GM18858 (cell line): ENCODE results near the gene CFTR.
"Not testable (repeated sequence)": the region's sequence is repeated elsewhere in the genome, so short reads cannot be mapped to it uniquely, and the experiment has no call there.

Experiments used
- ATAC-seq: cut with Tn5 transposase; IDR thresholded peaks from one replicate; pipeline ENCODE4 v1.9.1; 2021; ENCODE audit not compliant: unreplicated experiment

The CFTR gene

GRCh38 chr7:117683430-117684175 lies 203.8 kb downstream of the CFTR start:
- ATAC-seq = no peak

GRCh38 chr7:117685795-117686194 lies 206.0 kb downstream of the CFTR start:
- no peak for ATAC-seq

GRCh38 chr7:117686311-117686935 lies 206.6 kb downstream of the CFTR start:
- ATAC-seq = no peak

GRCh38 chr7:117688126-117688525 lies 208.3 kb downstream of the CFTR start:
- no peak for ATAC-seq

- no peak for ATAC-seq
Observed at GRCh38 chr7:117689406-117689805, 209.6 kb downstream of the CFTR start.

GRCh38 chr7:117690147-117690546 lies 210.3 kb downstream of the CFTR start:
- no peak for ATAC-seq

- ATAC-seq = no peak
Observed at GRCh38 chr7:117692338-117692737, 212.5 kb downstream of the CFTR start.

GRCh38 chr7:117698018-117698417 lies 218.2 kb downstream of the CFTR start:
- ATAC-seq = no peak

- no peak for ATAC-seq
Observed at GRCh38 chr7:117704063-117704462, 224.2 kb downstream of the CFTR start.

- ATAC-seq = no peak
Observed at GRCh38 chr7:117705630-117706029, 225.8 kb downstream of the CFTR start.

GRCh38 chr7:117706210-117706609 lies 226.4 kb downstream of the CFTR start:
- no peak for ATAC-seq

GRCh38 chr7:117707080-117707479 lies 227.3 kb downstream of the CFTR start:
- no peak for ATAC-seq

- ATAC-seq = not testable (repeated sequence)
Observed at GRCh38 chr7:117708173-117708572, 228.3 kb downstream of the CFTR start.

- ATAC-seq = no peak
Observed at GRCh38 chr7:117711556-117711955, 231.7 kb downstream of the CFTR start.

GRCh38 chr7:117715784-117716445 lies 236.1 kb downstream of the CFTR start:
- ATAC-seq = peak; percentile 82

- no peak for ATAC-seq
Observed at GRCh38 chr7:117716707-117717299, 237.0 kb downstream of the CFTR start.

GRCh38 chr7:117717357-117717756 lies 237.5 kb downstream of the CFTR start:
- no peak for ATAC-seq
